Upper lobe of right lung (tissue), 1 donor: ENCODE data around the gene CPA1. TPM values are rescaled to one million over a fixed set of nuclear protein-coding genes. Genes with fewer than 3 reads are reported as not detected.
A peak's percentile ranks its signal among the peaks of the same experiment; 100 is the strongest.

Experiments
- ATAC-seq: fragments of 200-7000 bp; cut with Tn5 transposase; one replicate; pipeline ENCODE4 v1.9.1; 2020; ENCODE audit warnings: mild to moderate bottlenecking, moderate library complexity
- DNase-seq: peaks from one replicate; pipeline ENCODE4 v3.0.0-alpha.2; 2020
- H3K27ac ChIP-seq: fragments of 200-600 bp; one replicate; pipeline ENCODE4 v1.8.0; 2022
- H3K27me3 ChIP-seq: fragments of 200-600 bp; one replicate; pipeline ENCODE4 v1.8.0; 2022; ENCODE audit warnings: mild to moderate bottlenecking
- H3K36me3 ChIP-seq: fragments of 200-600 bp; one replicate; pipeline ENCODE4 v1.8.0; 2022
- H3K4me1 ChIP-seq: fragments of 200-600 bp; one replicate; pipeline ENCODE4 v1.8.0; 2022
- H3K4me3 ChIP-seq: fragments of 200-600 bp; one replicate; pipeline ENCODE4 v1.8.0; 2022; ENCODE audit warnings: mild to moderate bottlenecking
- H3K9me3 ChIP-seq: fragments of 200-600 bp; one replicate; pipeline ENCODE4 v1.8.0; 2022
- CTCF ChIP-seq: fragments of 200-600 bp; IDR thresholded peaks from one replicate; pipeline ENCODE4 v1.8.0; 2022; ENCODE audit warnings: antibody characterized with exemption
- intact Hi-C: fragments of 100-400 bp; cut with DNase I; formaldehyde crosslinking; loops from one replicate; pipeline ENCODE4 v1.11.0; 2022
- total RNA-seq: library from RNA; stranded (reverse); fragmentation: NEBNext Ultra II Directional; extraction: Animal tissue kit (Norgen Biotek cat#: 25700); gene quantifications from one replicate; pipeline ENCODE4 v1.2.1, GENCODE V29; 2021
- donor health status: DM: no; HTN: yes; CAD: no; lungs with severe emphysema.

CPA1 gene
- total RNA-seq, 1 donor from 2014 or later, result not detected

- ATAC-seq, result no peak
- intact Hi-C loops, result no loop called here
- DNase-seq, result no peak
- no peak overlapping the region for H3K27ac ChIP-seq
- no peaks in the 10 kb centered on the region for H3K27me3 ChIP-seq
- H3K4me1 ChIP-seq, result no peaks in the 10 kb centered on the region
- no peak overlapping the region for H3K4me3 ChIP-seq
- TF ChIP-seq CTCF, result no peak
- no peaks in the 10 kb centered on the region for H3K36me3 ChIP-seq
- H3K9me3 ChIP-seq, result no peaks in the 10 kb centered on the region
Observed at GRCh38 chr7:130413201-130413600, 32.9 kb downstream of the CPA1 start.

- ATAC-seq (no peak), DNase-seq (no peak)
- no peak for TF ChIP-seq CTCF
- H3K4me3 ChIP-seq, result no peak overlapping the region
- intact Hi-C loops, result no loop called here
- H3K4me1 ChIP-seq, result no peaks in the 10 kb centered on the region
- H3K9me3 ChIP-seq, result no peaks in the 10 kb centered on the region
- H3K36me3 ChIP-seq, result no peaks in the 10 kb centered on the region
- H3K27me3 ChIP-seq, result no peaks in the 10 kb centered on the region
- no peak overlapping the region for H3K27ac ChIP-seq
Observed at GRCh38 chr7:130415006-130415405, 34.7 kb downstream of the CPA1 start.

- ATAC-seq (no peak), DNase-seq (no peak)
- H3K36me3 ChIP-seq, result no peaks in the 10 kb centered on the region
- intact Hi-C loops, result no loop called here
- no peak for TF ChIP-seq CTCF
- no peaks in the 10 kb centered on the region for H3K9me3 ChIP-seq
- no peak overlapping the region for H3K4me3 ChIP-seq
- no peak overlapping the region for H3K27ac ChIP-seq
- no peaks in the 10 kb centered on the region for H3K4me1 ChIP-seq
- H3K27me3 ChIP-seq, result no peaks in the 10 kb centered on the region
Observed at GRCh38 chr7:130417213-130417612, 36.9 kb downstream of the CPA1 start.

GRCh38 chr7:130418306-130418705, 38.0 kb downstream of the CPA1 start:
- H3K36me3 ChIP-seq, result no peaks in the 10 kb centered on the region
- TF ChIP-seq CTCF, result no peak
- H3K4me3 ChIP-seq, result no peak overlapping the region
- H3K4me1 ChIP-seq, result no peaks in the 10 kb centered on the region
- intact Hi-C loops, result no loop called here
- H3K27me3 ChIP-seq, result no peaks in the 10 kb centered on the region
- ATAC-seq, result no peak
- no peak for DNase-seq
- H3K9me3 ChIP-seq, result no peaks in the 10 kb centered on the region
- H3K27ac ChIP-seq, result no peak overlapping the region

GRCh38 chr7:130419658-130420057, 39.4 kb downstream of the CPA1 start:
- intact Hi-C loops, result no loop called here
- no peak for DNase-seq
- no peak for TF ChIP-seq CTCF
- peak; percentile 39 for ATAC-seq
- H3K4me1 ChIP-seq, result no peaks in the 10 kb centered on the region
- no peak overlapping the region for H3K27ac ChIP-seq
- no peaks in the 10 kb centered on the region for H3K36me3 ChIP-seq
- no peaks in the 10 kb centered on the region for H3K9me3 ChIP-seq
- H3K4me3 ChIP-seq, result no peak overlapping the region
- no peaks in the 10 kb centered on the region for H3K27me3 ChIP-seq

GRCh38 chr7:130420943-130421578, 40.8 kb downstream of the CPA1 start:
- H3K36me3 ChIP-seq, result no peaks in the 10 kb centered on the region
- no peaks in the 10 kb centered on the region for H3K27me3 ChIP-seq
- no peak overlapping the region for H3K27ac ChIP-seq
- no peak for TF ChIP-seq CTCF
- DNase-seq, result no peak
- no peak for ATAC-seq
- no peak overlapping the region for H3K4me3 ChIP-seq
- no peaks in the 10 kb centered on the region for H3K9me3 ChIP-seq
- intact Hi-C loops, result no loop called here
- no peaks in the 10 kb centered on the region for H3K4me1 ChIP-seq
